ENCODE measurements around the gene CHCT1.

DNA sequence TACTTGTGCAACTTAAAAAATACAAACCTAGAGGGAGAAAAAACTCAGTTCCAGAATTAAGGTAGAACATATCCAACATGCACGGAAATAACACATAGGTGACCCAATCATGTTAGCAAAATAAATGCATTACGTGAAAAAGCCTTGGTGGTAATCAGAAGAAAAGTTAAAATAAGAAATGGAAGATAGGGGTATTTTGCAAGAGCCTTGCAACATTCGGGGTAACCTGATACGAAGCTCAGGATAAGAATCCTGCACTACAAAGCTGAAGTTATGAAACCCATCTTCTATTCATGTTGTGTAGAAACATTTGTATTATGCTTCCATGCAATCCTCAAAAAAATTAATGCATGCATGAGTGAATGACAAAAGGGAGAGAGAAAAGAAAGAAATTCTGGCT is 33.1 kb downstream of the CHCT1 start:
- TF ChIP-seq EZH2 (IDR thresholded peaks at IDR 0.05) (no peak), POLR2AphosphoS5 (IDR thresholded peaks at IDR 0.05; ENCODE audit: borderline replicate concordance, low read depth, low read length) (no peak)

All from SK-N-MC (cell line).